Measurements from ENCODE around the gene ABCA9.

DNA sequence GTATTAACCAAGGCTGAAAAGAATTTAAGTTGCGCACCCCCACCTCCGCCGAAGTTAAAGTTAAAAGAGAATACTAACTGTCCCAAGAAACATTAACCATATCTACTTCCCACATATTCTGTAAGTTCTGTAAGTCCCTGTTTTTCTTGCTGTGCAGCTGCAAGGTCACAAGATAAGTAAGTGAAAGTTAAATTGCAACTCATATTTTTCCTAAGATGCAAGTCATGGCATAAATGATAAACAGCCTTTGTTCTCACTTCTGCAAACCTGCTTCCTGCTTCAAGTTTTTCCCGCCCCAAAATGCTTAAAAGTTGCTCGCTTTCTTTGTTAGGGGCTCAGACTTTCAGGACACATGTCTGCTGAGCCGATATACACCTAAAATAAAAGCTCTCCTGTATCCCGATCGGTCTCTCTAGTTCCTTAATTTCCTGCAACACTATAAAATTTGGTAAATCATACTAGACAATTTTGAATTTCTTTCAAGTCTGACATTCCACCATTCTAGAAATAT lies 32.6 kb upstream of the ABCA9 start:
- TF ChIP-seq CTCF (IDR thresholded peaks at IDR 0.05; ENCODE audit: low read depth, low read length) (no peak), POLR2A (IDR thresholded peaks at IDR 0.05; ENCODE audit: extremely low read depth, insufficient read length) (no peak)

All from NB4 (cell line).